ENCODE results near the gene ORC2.

- TF ChIP-seq CTCF (IDR thresholded peaks at IDR 0.05): no peak
- TF ChIP-seq POLR2A (IDR thresholded peaks at IDR 0.05): no peak
These were observed 23.6 kb downstream of the ORC2 start for GRCh38 chr2:200939832-200940231.

Measured in esophagus squamous epithelium (tissue), 4 donors.